ENCODE measurements around the gene CCDC27.
"Not testable (repeated sequence)": the region's sequence is repeated elsewhere in the genome, so short reads cannot be mapped to it uniquely, and the experiment has no call there.

Gene CCDC27

GRCh38 chr1:3717041-3717714, 35.1 kb upstream of the CCDC27 start:
- H3K27ac ChIP-seq, result peak overlapping the region in 5 of 21 experiments; percentile 18 to 79 (median 40)
- H3K4me3 ChIP-seq, result no peak overlapping the region

- peak overlapping the region in 2 of 21 experiments; percentile 71 to 79 for H3K27ac ChIP-seq
- no peak overlapping the region for H3K4me3 ChIP-seq
Measured at GRCh38 chr1:3717715-3718601, 34.3 kb upstream of the CCDC27 start.

DNA sequence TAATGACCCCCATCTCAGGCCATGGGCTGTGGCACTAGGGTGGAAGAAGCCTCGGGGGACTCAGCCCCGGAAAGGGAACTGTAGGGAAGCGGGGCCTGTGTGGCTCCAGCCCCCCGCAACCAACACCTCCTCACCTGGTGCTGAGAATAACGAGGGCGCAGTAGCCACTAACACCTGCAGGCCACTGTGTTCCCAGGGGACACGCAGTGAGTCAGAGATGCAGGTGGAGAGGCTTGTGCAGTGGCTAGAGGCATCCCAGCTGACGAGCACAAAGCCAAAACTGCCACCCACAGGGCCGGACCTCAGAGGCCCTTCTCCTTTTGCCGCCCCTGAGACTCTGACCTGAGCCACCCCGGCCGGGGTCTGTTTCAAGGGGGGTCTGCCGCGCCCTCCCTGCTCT, 33.5 kb upstream of the CCDC27 start:
- Histone ChIP-seq H3K27ac (no peak overlapping the region), H3K4me3 (no peak overlapping the region)

- Histone ChIP-seq H3K27ac (no peak overlapping the region), H3K4me3 (no peak overlapping the region)
Measured at GRCh38 chr1:3721955-3722465, 30.2 kb upstream of the CCDC27 start.

DNA sequence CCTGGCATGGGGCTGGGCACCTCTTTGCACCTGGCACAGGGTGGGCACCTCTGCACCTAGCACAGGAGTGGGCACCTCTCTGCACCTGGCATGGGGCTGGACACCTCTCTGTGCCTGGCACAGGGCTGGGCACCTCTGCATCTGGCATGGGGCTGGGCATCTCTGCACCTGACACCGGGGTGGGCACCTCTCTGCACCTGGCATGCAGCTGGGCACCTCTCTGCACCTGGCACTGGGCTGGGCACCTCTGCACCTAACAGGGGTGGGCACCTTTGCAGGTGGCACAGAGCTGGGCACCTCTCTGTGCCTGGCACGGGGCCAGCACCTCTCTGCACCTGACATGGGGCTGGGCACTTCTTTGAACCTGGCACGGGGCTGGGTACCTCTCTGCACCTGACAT, 29.4 kb upstream of the CCDC27 start:
- no peak overlapping the region for H3K27ac ChIP-seq
- no peak overlapping the region for H3K4me3 ChIP-seq

GRCh38 chr1:3724416-3725030, 27.7 kb upstream of the CCDC27 start:
- not testable (repeated sequence) for H3K27ac ChIP-seq, H3K4me3 ChIP-seq

GRCh38 chr1:3725366-3725765, 26.9 kb upstream of the CCDC27 start:
- H3K27ac ChIP-seq, result no peak overlapping the region
- H3K4me3 ChIP-seq, result no peak overlapping the region

- H3K4me3 ChIP-seq, result no peak overlapping the region
- H3K27ac ChIP-seq, result no peak overlapping the region
Measured at GRCh38 chr1:3727042-3727824, 25.0 kb upstream of the CCDC27 start.

GRCh38 chr1:3727825-3728776, 24.1 kb upstream of the CCDC27 start:
- H3K27ac ChIP-seq, result no peak overlapping the region
- no peak overlapping the region for H3K4me3 ChIP-seq

DNA sequence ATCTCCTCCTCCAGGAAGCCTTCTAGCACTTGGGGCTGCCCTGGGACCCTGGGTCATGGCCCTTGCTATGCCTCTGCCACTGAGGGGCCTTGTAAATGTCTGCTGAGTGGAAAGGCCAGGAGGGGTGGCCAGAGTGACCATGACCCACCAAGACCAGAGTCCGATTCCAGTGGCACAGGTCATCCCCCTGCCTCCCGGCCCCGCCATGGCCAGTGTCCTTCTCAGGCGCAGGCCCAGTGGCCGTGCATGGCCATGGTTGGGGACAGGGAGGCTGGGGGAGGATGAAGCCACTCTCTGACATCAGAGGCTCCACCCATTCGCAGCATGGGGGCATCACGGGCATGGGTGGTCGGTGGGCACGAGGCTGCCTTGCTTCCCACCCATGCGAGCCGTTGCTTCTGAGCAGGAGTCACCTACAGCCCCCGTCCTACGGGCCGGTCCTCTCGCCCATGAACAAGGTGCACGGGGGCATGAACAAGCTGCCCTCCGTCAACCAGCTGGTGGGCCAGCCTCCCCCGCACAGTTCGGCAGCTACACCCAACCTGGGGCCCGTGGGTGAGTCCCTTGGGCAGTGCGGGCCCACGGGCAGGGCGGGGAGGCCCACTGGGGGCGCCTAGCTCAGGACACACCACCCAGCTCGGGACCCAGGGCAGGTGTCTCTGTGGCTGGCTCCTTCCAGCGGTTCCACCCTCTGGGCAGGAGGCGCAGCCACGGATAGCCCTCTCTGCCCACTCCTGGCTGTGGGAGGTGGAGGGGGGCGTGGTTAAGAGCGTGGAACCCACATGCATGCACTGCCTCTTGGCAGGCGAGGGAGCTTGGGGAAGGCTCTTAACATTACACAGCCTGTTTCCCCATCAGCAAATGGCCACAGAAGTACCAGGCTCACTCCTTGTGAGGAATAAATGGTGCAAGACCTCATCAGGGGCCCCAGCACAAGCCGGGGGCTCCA, 22.4 kb upstream of the CCDC27 start:
- Histone ChIP-seq H3K4me3 (no peak overlapping the region), H3K27ac (no peak overlapping the region)

GRCh38 chr1:3730543-3731247, 21.6 kb upstream of the CCDC27 start:
- no peak overlapping the region for H3K27ac ChIP-seq
- H3K4me3 ChIP-seq, result no peak overlapping the region

DNA sequence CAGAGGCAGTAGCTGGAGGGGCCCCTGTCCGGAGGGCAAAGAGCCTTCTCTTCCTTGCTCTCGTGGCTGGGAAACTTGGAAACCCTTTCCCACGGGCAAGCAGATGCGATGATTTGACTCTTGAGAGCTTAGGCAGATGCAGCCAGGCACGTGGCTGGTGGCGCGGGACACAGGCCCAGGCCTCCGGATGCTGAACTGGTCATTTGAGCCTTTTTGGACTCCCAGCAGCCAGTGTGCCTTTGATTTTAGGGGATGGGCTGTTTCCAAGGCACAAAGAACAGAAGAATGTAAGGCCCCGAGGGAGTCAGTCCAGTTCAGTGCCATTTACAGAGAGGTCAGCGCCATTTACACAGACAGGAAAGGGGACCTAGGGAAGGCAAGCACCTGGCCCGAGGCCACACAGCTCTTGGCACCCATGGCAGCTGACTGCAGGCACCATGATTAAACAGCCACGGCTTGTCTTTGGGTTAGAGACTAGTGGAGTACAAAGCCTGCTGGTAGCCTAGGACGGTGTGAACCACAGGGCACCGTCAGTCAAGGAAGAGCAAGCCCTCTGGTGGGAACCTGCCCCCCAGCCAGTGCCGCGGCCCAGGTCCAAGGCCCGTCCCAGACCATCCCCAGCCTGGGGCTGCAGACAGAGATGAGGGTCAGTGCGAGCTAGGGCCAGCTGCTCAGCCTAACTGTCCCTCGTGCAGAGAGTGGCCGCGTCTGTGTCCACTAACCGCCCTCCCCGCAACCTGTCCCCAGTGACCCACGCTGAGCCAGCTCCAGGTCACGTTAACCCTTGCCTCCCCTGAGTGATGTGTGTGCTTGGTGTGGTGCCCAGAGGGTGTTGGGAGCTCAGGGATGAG, 20.4 kb upstream of the CCDC27 start:
- no peak overlapping the region for H3K27ac ChIP-seq
- no peak overlapping the region for H3K4me3 ChIP-seq

DNA sequence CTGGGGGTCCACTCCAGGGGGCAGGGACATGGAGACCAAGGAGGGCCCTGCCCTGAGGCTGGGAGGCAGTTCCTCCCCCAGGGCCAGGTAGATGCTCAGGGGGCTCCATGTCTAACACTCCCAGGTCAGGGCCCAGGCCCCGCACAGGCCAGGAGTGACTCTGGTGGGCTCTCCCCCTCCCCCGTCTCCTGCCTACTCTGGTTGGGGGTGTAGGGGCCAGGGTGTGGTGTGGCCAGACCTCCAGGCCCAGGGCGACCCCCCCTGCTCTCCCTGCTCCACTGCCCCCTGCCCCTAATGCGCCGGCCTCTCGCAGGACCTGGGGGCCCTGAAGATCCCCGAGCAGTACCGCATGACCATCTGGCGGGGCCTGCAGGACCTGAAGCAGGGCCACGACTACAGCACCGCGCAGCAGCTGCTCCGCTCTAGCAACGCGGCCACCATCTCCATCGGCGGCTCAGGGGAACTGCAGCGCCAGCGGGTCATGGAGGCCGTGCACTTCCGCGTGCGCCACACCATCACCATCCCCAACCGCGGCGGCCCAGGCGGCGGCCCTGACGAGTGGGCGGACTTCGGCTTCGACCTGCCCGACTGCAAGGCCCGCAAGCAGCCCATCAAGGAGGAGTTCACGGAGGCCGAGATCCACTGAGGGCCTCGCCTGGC, 19.7 kb upstream of the CCDC27 start:
- H3K27ac ChIP-seq, result no peak overlapping the region

GRCh38 chr1:3733094-3733882, 19.0 kb upstream of the CCDC27 start:
- H3K27ac ChIP-seq, result no peak overlapping the region

More for the DNA sequence above, 19.7 kb upstream of the CCDC27 start:
- H3K4me3 ChIP-seq, result no peak overlapping the region

More at GRCh38 chr1:3733094-3733882, 19.0 kb upstream of the CCDC27 start:
- no peak overlapping the region for H3K4me3 ChIP-seq
